Measurements from ENCODE around the gene ODAD4. TPM values are rescaled to one million over a fixed set of nuclear protein-coding genes. Genes with fewer than 3 reads are reported as not detected.

Gene ODAD4, protein sequence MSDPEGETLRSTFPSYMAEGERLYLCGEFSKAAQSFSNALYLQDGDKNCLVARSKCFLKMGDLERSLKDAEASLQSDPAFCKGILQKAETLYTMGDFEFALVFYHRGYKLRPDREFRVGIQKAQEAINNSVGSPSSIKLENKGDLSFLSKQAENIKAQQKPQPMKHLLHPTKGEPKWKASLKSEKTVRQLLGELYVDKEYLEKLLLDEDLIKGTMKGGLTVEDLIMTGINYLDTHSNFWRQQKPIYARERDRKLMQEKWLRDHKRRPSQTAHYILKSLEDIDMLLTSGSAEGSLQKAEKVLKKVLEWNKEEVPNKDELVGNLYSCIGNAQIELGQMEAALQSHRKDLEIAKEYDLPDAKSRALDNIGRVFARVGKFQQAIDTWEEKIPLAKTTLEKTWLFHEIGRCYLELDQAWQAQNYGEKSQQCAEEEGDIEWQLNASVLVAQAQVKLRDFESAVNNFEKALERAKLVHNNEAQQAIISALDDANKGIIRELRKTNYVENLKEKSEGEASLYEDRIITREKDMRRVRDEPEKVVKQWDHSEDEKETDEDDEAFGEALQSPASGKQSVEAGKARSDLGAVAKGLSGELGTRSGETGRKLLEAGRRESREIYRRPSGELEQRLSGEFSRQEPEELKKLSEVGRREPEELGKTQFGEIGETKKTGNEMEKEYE
- 0.68 and 1.3 TPM in 2 replicates for total RNA-seq

GRCh38 chr17:41930009-41930832, at the start of gene ODAD4:
Gene ODAD4 (plus strand): TSS chr17:41930617. CDS start chr17:41930724, 107 bp downstream.

GRCh38 chr17:41918314-41919164, 11.9 kb upstream of the ODAD4 start, which contains the start of gene ACLY:
Gene ACLY (minus strand): TSS chr17:41918951. CDS start chr17:41913873, 5,078 bp downstream.

GRCh38 chr17:41966463-41967140, 36.2 kb downstream of the ODAD4 start, which contains the start of gene CNP:
Gene CNP (plus strand): TSS chr17:41966795. CDS start chr17:41966885, 90 bp downstream.

Other genes with a start within 250 kb of the ODAD4 start
- 111 and 272 TPM in 2 replicates for gene EIF1, start 241.7 kb upstream of the ODAD4 start, total RNA-seq
- gene GAST, start 218.3 kb upstream of the ODAD4 start, total RNA-seq: not detected in 2 replicates
- gene HAP1, start 196.0 kb upstream of the ODAD4 start, total RNA-seq: not detected in 2 replicates
- 17.4 and 28.9 TPM in 2 replicates for gene JUP, start 143.9 kb upstream of the ODAD4 start, total RNA-seq
- 42.3 and 81.7 TPM in 2 replicates for gene P3H4, start 118.7 kb upstream of the ODAD4 start, total RNA-seq
- 285 and 416 TPM in 2 replicates for gene FKBP10, start 117.6 kb upstream of the ODAD4 start, total RNA-seq
- 47.9 and 50.6 TPM in 2 replicates for gene NT5C3B, start 94.4 kb upstream of the ODAD4 start, total RNA-seq
- 0.23 TPM in 1 of 2 replicates, not detected in the other for gene KLHL10, start 92.8 kb upstream of the ODAD4 start, total RNA-seq
- gene KLHL11, start 65.2 kb upstream of the ODAD4 start, total RNA-seq: 11.2 and 14.6 TPM in 2 replicates
- 147 and 228 TPM in 2 replicates for gene ACLY, start 11.7 kb upstream of the ODAD4 start, total RNA-seq
- 62.6 and 69.4 TPM in 2 replicates for gene CNP, start 36.2 kb downstream of the ODAD4 start, total RNA-seq
- 39.7 and 67.8 TPM in 2 replicates for gene DNAJC7, start 86.8 kb downstream of the ODAD4 start, total RNA-seq
- 41.5 and 65.0 TPM in 2 replicates for gene NKIRAS2, start 89.5 kb downstream of the ODAD4 start, total RNA-seq
- gene C17orf113, start 120.0 kb downstream of the ODAD4 start, total RNA-seq: 0.23 and 0.43 TPM in 2 replicates
- gene ZNF385C, start 167.9 kb downstream of the ODAD4 start, total RNA-seq: 0.60 TPM in 1 of 2 replicates, not detected in the other
- gene DHX58, start 182.1 kb downstream of the ODAD4 start, total RNA-seq: 10.9 and 11.0 TPM in 2 replicates
- 12.0 and 26.2 TPM in 2 replicates for gene KAT2A, start 190.8 kb downstream of the ODAD4 start, total RNA-seq
- not detected in 2 replicates for gene HSPB9, start 192.2 kb downstream of the ODAD4 start, total RNA-seq
- 76.7 and 146 TPM in 2 replicates for gene RAB5C, start 224.4 kb downstream of the ODAD4 start, total RNA-seq

All from pericardium fibroblast (primary cell).